Measurements from ENCODE around the gene PKLR. TPM values are rescaled to one million over a fixed set of nuclear protein-coding genes. Genes with fewer than 3 reads are reported as not detected.

PKLR gene
- total and polyA plus RNA-seq, 2 donors (not counting 1 experiment from before 2014, with no cell fraction given), result not detected

GRCh38 chr1:155244368-155245162, 56.7 kb downstream of the PKLR start:
- peak overlapping the region; percentile 65 to 72 (median 68) for H3K4me3 ChIP-seq (replicated peaks in 1 of 4; ENCODE audit: control extremely low read depth in 1 of 4, insufficient read depth in 1 of 4, low read depth in 3 of 4, low read length in 4 of 4)
- H3K27ac ChIP-seq (ENCODE audit: insufficient read depth, low read length), result peak overlapping the region; percentile 85
- H3K27me3 ChIP-seq (ENCODE audit: control insufficient read depth, insufficient read depth, low read length), result no peaks in the 10 kb centered on the region
- peaks cover 10% of the 10 kb centered on the region for H3K36me3 ChIP-seq (ENCODE audit: control insufficient read depth, insufficient read depth, low read length)
- H3K9ac ChIP-seq (ENCODE audit: insufficient read depth, low read length), result peak overlapping the region; percentile 57
- peak; percentile 99 to 100 for DNase-seq (ENCODE audit: low read depth in 2 of 2)
- peak overlapping the region; percentile 96 for H2AFZ ChIP-seq (ENCODE audit: low read length)
- H3K4me1 ChIP-seq (ENCODE audit: control insufficient read depth, extremely low read depth, insufficient read depth, low read length), result peaks cover 16% of the 10 kb centered on the region
- H3K4me2 ChIP-seq (ENCODE audit: extremely low read depth, insufficient read depth, low read length), result peak overlapping the region; percentile 93
- H4K20me1 ChIP-seq (ENCODE audit: control insufficient read depth, extremely low read depth, insufficient read depth, low read length), result no peaks in the 10 kb centered on the region
- TF ChIP-seq CTCF (conservative IDR thresholded peaks at IDR 0.05 in 1 of 2, IDR thresholded peaks at IDR 0.05 in 1 of 2; ENCODE audit: low read depth in 1 of 2, low read length in 2 of 2), result peak in 1 of 2 donors; percentile 12
- no peak for TF ChIP-seq EZH2 (IDR thresholded peaks at IDR 0.05; ENCODE audit: low read length, missing control alignments)
- peaks cover 6% of the 10 kb centered on the region for H3K79me2 ChIP-seq (ENCODE audit: control insufficient read depth, insufficient read depth, low read length)
- H3K9me3 ChIP-seq (ENCODE audit: control insufficient read depth, insufficient read depth, low read depth, low read length), result no peaks in the 10 kb centered on the region

GRCh38 chr1:155242805-155243358, 58.4 kb downstream of the PKLR start:
- H3K9me3 ChIP-seq (ENCODE audit: control insufficient read depth, insufficient read depth, low read depth, low read length), result no peaks in the 10 kb centered on the region
- no peaks in the 10 kb centered on the region for H3K27me3 ChIP-seq (ENCODE audit: control insufficient read depth, insufficient read depth, low read length)
- peaks cover 7% of the 10 kb centered on the region for H3K36me3 ChIP-seq (ENCODE audit: control insufficient read depth, insufficient read depth, low read length)
- peak overlapping the region; percentile 84 for H3K4me2 ChIP-seq (ENCODE audit: extremely low read depth, insufficient read depth, low read length)
- H3K27ac ChIP-seq (ENCODE audit: insufficient read depth, low read length), result no peak overlapping the region
- peaks cover 6% of the 10 kb centered on the region for H3K79me2 ChIP-seq (ENCODE audit: control insufficient read depth, insufficient read depth, low read length)
- H4K20me1 ChIP-seq (ENCODE audit: control insufficient read depth, extremely low read depth, insufficient read depth, low read length), result no peaks in the 10 kb centered on the region
- peak overlapping the region; percentile 65 to 72 (median 68) for H3K4me3 ChIP-seq (replicated peaks in 1 of 4; ENCODE audit: control extremely low read depth in 1 of 4, insufficient read depth in 1 of 4, low read depth in 3 of 4, low read length in 4 of 4)
- no peak for TF ChIP-seq EZH2 (IDR thresholded peaks at IDR 0.05; ENCODE audit: low read length, missing control alignments)
- TF ChIP-seq CTCF (conservative IDR thresholded peaks at IDR 0.05 in 1 of 2, IDR thresholded peaks at IDR 0.05 in 1 of 2; ENCODE audit: low read depth in 1 of 2, low read length in 2 of 2), result no peak
- no peak overlapping the region for H3K9ac ChIP-seq (ENCODE audit: insufficient read depth, low read length)
- peaks cover 16% of the 10 kb centered on the region for H3K4me1 ChIP-seq (ENCODE audit: control insufficient read depth, extremely low read depth, insufficient read depth, low read length)
- H2AFZ ChIP-seq (ENCODE audit: low read length), result no peak overlapping the region
- no peak for DNase-seq (ENCODE audit: low read depth in 2 of 2)

- Histone ChIP-seq H3K9ac (ENCODE audit: insufficient read depth, low read length) (no peak overlapping the region), H3K27me3 (ENCODE audit: control insufficient read depth, insufficient read depth, low read length) (no peaks in the 10 kb centered on the region), H4K20me1 (ENCODE audit: control insufficient read depth, extremely low read depth, insufficient read depth, low read length) (no peaks in the 10 kb centered on the region), H3K4me3 (replicated peaks in 1 of 4; ENCODE audit: control extremely low read depth in 1 of 4, insufficient read depth in 1 of 4, low read depth in 3 of 4, low read length in 4 of 4) (no peak overlapping the region), H3K9me3 (ENCODE audit: control insufficient read depth, insufficient read depth, low read depth, low read length) (no peaks in the 10 kb centered on the region), H3K27ac (ENCODE audit: insufficient read depth, low read length) (no peak overlapping the region), H2AFZ (ENCODE audit: low read length) (no peak overlapping the region), H3K4me2 (ENCODE audit: extremely low read depth, insufficient read depth, low read length) (no peak overlapping the region), H3K4me1 (ENCODE audit: control insufficient read depth, extremely low read depth, insufficient read depth, low read length) (peaks cover 16% of the 10 kb centered on the region), H3K79me2 (ENCODE audit: control insufficient read depth, insufficient read depth, low read length) (peaks cover 6% of the 10 kb centered on the region), H3K36me3 (ENCODE audit: control insufficient read depth, insufficient read depth, low read length) (peaks cover 2% of the 10 kb centered on the region)
- TF ChIP-seq EZH2 (IDR thresholded peaks at IDR 0.05; ENCODE audit: low read length, missing control alignments) (no peak), CTCF (conservative IDR thresholded peaks at IDR 0.05 in 1 of 2, IDR thresholded peaks at IDR 0.05 in 1 of 2; ENCODE audit: low read depth in 1 of 2, low read length in 2 of 2) (no peak)
- no peak for DNase-seq (ENCODE audit: low read depth in 2 of 2)
Observed at GRCh38 chr1:155241841-155242264, 59.4 kb downstream of the PKLR start.
